GM19328 (cell line): ENCODE results near the gene BMP4.
"Not testable (repeated sequence)": the region's sequence is repeated elsewhere in the genome, so short reads cannot be mapped to it uniquely, and the experiment has no call there.

Source experiments
- ATAC-seq: cut with Tn5 transposase; IDR thresholded peaks from one replicate; pipeline ENCODE4 v1.9.1; 2021; ENCODE audit warnings: mild to moderate bottlenecking, moderate library complexity; ENCODE audit not compliant: unreplicated experiment

The BMP4 gene

GRCh38 chr14:53956427-53957201 lies at the start of gene BMP4:
Gene BMP4 (minus strand): TSS chr14:53956825. CDS start chr14:53952222, 4,603 bp downstream.
- ATAC-seq: no peak

GRCh38 chr14:54003064-54003463 lies 46.4 kb upstream of the BMP4 start:
- no peak for ATAC-seq

GRCh38 chr14:54002653-54003052 lies 46.0 kb upstream of the BMP4 start:
- ATAC-seq: no peak

GRCh38 chr14:54001189-54001878 lies 44.7 kb upstream of the BMP4 start:
- ATAC-seq: no peak

- no peak for ATAC-seq
These were observed 43.8 kb upstream of the BMP4 start for GRCh38 chr14:54000341-54000811.

- no peak for ATAC-seq
These were observed 42.5 kb upstream of the BMP4 start for GRCh38 chr14:53999061-53999488.

GRCh38 chr14:53996041-53996440 lies 39.4 kb upstream of the BMP4 start:
- no peak for ATAC-seq

GRCh38 chr14:53993920-53994607 lies 37.4 kb upstream of the BMP4 start:
- no peak for ATAC-seq

- ATAC-seq: no peak
These were observed 34.4 kb upstream of the BMP4 start for GRCh38 chr14:53990978-53991377.

GRCh38 chr14:53986718-53987117 lies 30.1 kb upstream of the BMP4 start:
- ATAC-seq: not testable (repeated sequence)

- ATAC-seq: not testable (repeated sequence)
These were observed 28.3 kb upstream of the BMP4 start for GRCh38 chr14:53984958-53985357.

- ATAC-seq: no peak
These were observed 26.5 kb upstream of the BMP4 start for GRCh38 chr14:53983112-53983511.

GRCh38 chr14:53982546-53982945 lies 25.9 kb upstream of the BMP4 start:
- ATAC-seq: no peak

GRCh38 chr14:53979747-53980642 lies 23.4 kb upstream of the BMP4 start:
- ATAC-seq: no peak

- no peak for ATAC-seq
These were observed 22.6 kb upstream of the BMP4 start for GRCh38 chr14:53979113-53979681.

- no peak for ATAC-seq
These were observed 21.6 kb upstream of the BMP4 start for GRCh38 chr14:53978194-53978593.

GRCh38 chr14:53975444-53975843 lies 18.8 kb upstream of the BMP4 start:
- ATAC-seq: no peak

GRCh38 chr14:53971521-53971920 lies 14.9 kb upstream of the BMP4 start:
- ATAC-seq: no peak

- ATAC-seq: no peak
These were observed 12.7 kb upstream of the BMP4 start for GRCh38 chr14:53969326-53969725.

GRCh38 chr14:53968726-53969125 lies 12.1 kb upstream of the BMP4 start:
- no peak for ATAC-seq
